ENCODE data around the gene PTPRN2. TPM values are rescaled to one million over a fixed set of nuclear protein-coding genes. Genes with fewer than 3 reads are reported as not detected.
A peak's percentile ranks its signal among the peaks of the same experiment; 100 is the strongest.

Gene PTPRN2
- total RNA-seq, 1 donor from 2014 or later: 15.4 TPM

DNA sequence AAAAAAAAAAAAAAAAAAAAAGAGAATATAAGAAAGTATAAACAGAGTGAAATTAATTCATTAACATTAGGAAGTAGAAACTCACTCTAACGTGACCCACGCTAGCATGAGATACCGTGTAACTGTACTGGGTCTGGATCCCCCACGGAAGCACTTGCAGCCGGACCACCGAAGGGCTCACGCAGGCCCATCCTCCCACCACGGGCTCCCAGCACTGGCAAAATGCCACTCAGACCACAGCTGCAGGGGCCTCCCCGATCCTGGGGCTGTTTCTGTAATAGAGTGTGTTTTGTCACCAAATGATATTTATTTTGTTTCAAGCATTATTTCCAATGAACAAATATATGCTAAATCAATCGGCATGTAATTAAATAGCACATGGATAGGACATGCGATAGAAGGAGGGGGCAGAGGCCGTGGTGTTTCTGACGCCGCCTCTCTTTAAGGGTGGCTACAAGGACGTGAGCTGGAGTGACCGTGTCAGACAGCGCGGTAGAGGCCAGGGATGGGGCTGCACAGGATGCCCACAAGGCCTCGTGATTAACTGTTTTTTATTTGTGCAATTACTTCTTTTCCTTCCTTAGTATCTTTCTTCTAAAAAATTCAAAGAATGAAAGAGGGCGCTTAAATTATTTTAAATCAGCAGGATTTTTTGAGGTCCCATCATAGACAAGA is 568.5 kb downstream of the PTPRN2 start:
- Mint-ChIP-seq H3K27me3 (peaks cover 3% of the 10 kb centered on the region), H3K27ac (no peak overlapping the region), H3K9me3 (no peaks in the 10 kb centered on the region), H3K4me3 (no peak overlapping the region), H3K4me1 (ENCODE audit: unreplicated experiment) (peaks cover 7% of the 10 kb centered on the region), H3K36me3 (no peaks in the 10 kb centered on the region)
- DNase-seq (ENCODE audit: extremely low spot score, unreplicated experiment): peak; percentile 53
- TF ChIP-seq, protein P1, sequence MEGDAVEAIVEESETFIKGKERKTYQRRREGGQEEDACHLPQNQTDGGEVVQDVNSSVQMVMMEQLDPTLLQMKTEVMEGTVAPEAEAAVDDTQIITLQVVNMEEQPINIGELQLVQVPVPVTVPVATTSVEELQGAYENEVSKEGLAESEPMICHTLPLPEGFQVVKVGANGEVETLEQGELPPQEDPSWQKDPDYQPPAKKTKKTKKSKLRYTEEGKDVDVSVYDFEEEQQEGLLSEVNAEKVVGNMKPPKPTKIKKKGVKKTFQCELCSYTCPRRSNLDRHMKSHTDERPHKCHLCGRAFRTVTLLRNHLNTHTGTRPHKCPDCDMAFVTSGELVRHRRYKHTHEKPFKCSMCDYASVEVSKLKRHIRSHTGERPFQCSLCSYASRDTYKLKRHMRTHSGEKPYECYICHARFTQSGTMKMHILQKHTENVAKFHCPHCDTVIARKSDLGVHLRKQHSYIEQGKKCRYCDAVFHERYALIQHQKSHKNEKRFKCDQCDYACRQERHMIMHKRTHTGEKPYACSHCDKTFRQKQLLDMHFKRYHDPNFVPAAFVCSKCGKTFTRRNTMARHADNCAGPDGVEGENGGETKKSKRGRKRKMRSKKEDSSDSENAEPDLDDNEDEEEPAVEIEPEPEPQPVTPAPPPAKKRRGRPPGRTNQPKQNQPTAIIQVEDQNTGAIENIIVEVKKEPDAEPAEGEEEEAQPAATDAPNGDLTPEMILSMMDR (conservative IDR thresholded peaks at IDR 0.05): no peak

DNA sequence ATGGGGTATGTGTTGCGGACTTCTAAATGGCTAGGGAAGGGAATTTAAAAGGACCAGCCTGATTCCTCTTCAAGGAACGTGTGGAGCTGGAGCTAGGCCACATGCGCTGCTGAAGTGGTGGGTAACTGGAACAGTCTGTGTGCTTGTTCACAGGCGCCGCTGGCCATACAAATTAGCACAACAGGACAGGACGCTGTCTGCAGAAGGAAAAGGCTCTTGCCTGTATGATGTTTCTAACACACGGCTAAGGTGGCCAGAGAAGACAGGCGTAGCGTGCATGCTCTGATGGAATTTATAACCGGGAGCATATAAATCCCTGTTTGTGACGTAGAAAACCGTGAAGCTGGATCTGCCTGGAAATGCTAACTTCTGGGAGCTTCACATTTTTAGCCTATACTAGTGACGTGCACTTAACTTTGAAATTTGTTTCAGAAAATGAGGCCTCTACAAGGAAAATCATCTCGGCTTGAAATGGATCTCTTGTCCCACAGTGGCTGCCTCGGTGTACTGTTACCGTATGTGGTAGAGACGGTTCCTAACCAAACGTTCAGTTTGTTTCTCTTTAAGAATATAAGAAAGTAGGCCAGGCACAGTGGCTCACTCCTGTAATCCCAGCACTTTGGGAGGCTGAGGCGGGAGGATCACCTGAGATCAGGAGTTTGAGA is 569.4 kb downstream of the PTPRN2 start:
- H3K4me3 Mint-ChIP-seq: no peak overlapping the region
- DNase-seq (ENCODE audit: extremely low spot score, unreplicated experiment): no peak
- TF ChIP-seq, protein P1 (conservative IDR thresholded peaks at IDR 0.05): no peak
- H3K4me1 Mint-ChIP-seq (ENCODE audit: unreplicated experiment): peaks cover 7% of the 10 kb centered on the region
- no peaks in the 10 kb centered on the region for H3K9me3 Mint-ChIP-seq
- no peaks in the 10 kb centered on the region for H3K27me3 Mint-ChIP-seq
- no peak overlapping the region for H3K27ac Mint-ChIP-seq
- H3K36me3 Mint-ChIP-seq: no peaks in the 10 kb centered on the region

DNA sequence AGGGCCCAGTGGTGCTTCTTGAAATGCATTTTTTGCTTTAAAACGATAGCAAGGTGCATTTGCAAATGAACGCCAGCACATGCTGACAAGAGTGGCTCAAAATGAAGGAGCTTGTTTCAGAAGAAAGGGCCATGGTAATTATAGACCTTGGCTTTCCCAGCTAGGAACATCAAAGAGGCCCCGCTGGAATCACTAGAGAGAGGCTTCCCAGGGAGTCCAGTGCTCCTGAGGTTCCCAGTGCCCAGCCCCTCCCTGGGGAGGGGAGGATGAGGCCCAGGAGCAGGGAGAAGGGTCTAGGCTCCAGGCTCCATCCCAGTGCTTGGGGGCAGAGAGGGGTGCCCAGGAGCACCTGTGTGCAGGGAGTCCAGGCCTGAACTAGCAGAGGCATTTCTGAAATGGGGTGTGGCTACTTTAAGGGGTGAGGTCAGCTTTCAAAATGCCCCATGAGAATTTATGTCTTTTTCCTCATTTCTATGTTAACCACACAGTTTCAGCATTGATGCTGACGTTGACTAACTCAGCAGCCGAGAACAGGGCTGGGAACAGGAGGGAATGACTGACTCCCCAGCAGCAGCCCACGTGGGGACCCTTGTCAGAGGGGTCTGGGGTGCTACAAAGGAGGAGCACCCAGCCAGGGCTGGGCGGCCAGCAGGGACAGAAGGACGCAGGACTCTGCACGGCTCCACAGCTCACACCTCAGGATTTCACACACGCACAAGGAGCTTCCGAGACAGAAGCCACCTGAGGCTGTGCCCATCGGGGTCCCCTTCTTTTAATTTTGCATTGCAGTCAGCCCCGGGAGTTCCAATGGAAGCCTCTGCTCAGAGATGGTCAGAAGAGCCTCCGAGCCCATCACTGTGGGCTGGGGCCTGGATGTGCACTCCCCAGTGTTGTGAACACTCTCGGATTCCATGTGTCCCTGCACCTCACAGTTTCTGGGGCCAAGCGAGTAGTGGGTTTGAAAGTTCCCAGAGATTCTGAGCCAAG is 570.2 kb downstream of the PTPRN2 start:
- H3K27me3 Mint-ChIP-seq: no peaks in the 10 kb centered on the region
- TF ChIP-seq, protein P1 (conservative IDR thresholded peaks at IDR 0.05): no peak
- no peaks in the 10 kb centered on the region for H3K36me3 Mint-ChIP-seq
- no peak overlapping the region for H3K4me3 Mint-ChIP-seq
- H3K27ac Mint-ChIP-seq: no peak overlapping the region
- peak; percentile 50 for DNase-seq (ENCODE audit: extremely low spot score, unreplicated experiment)
- peaks cover 7% of the 10 kb centered on the region for H3K4me1 Mint-ChIP-seq (ENCODE audit: unreplicated experiment)
- H3K9me3 Mint-ChIP-seq: no peaks in the 10 kb centered on the region

DNA sequence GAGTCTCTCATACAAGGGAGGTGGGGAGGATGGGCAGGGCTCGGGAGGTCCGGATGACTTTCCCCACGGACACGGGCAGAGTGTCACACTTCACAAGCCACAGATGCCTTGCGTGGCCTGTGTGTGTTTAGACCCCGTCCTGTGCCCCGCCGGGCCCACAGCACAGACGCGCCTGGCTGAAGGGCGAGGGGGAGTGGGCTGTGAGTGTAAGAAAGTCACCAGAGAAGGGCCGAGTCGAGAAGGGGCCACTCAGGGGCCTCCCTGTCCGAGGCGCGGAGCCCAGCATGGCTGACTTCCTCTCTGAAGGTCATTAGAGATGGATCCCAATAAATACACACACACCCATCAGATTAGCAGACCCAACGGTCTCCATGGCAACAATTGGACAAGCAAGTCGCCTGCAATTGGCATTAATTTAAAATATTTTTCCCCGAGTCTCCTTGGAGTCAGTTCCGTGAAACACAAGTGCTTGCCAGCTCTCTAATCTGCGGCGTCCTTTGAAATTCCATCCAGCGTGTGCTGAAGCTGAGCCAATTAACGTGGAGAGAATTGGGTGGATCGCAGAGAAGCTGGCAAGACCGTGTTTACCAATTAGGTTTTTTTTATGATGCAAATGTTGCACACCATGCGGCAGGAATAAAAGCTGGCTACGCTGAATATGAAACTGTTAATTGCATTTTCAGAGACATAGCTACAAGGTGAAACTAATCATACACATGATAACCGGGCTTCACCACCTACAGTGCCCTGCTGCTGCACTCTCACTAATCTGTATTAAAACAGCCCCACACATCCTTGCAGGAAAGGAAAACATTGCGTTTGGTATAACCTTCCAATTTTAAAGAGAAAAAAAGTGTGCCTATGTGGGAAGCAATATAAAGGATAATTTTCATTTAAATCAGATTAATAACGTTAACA is 571.2 kb downstream of the PTPRN2 start:
- Mint-ChIP-seq H3K27ac (peak overlapping the region; percentile 54), H3K27me3 (peaks cover 3% of the 10 kb centered on the region), H3K9me3 (no peaks in the 10 kb centered on the region), H3K4me1 (ENCODE audit: unreplicated experiment) (peaks cover 7% of the 10 kb centered on the region), H3K4me3 (no peak overlapping the region), H3K36me3 (no peaks in the 10 kb centered on the region)
- TF ChIP-seq, protein P1 (conservative IDR thresholded peaks at IDR 0.05): no peak
- peak; percentile 68 for DNase-seq (ENCODE audit: extremely low spot score, unreplicated experiment)

All from type B pancreatic cell (in vitro differentiated cells).